Measurements from ENCODE around the gene NEXN.
A peak's percentile ranks its signal among the peaks of the same experiment; 100 is the strongest.

Gene NEXN

DNA sequence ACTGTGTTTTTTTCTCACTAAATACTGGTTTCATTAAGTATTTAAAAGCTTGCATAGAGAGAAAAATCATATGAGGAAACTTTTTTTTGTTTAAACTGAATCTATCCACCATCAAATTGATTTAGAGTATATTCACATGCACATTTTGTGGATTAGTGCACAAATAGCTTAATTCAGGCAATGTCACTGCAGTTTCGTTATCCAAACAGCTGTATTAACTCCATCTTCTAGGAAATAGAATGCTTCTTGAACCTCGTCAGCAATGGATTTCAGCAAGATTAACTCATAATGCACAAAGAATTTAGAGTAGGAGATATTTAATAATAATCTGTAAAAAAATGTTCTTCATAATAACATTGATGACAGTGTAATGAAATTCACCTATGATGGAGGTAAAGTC is 37.5 kb downstream of the NEXN start:
- Histone ChIP-seq H3K9me3 (replicated peaks in 1 of 11) (no peaks in the 10 kb centered on the region), H3K4me3 (peak overlapping the region in 5 of 10 experiments; percentile 40 to 64 (median 55); a peak in 7 of 20 replicates), H3K9ac (no peak overlapping the region; a peak in 2 of 22 replicates), H3K4me1 (peaks cover 0 to 31% (median 6%) of the 10 kb centered on the region in 10 experiments; a peak in 14 of 20 replicates), H3K4me2 (peak overlapping the region in 9 of 11 experiments; percentile 59 to 86 (median 70); a peak in 12 of 22 replicates), H3K27ac (peak overlapping the region in 3 of 11 experiments; percentile 67 to 73 (median 69); a peak in 4 of 22 replicates), H4K20me1 (no peaks in the 10 kb centered on the region), H3K36me3 (no peaks in the 10 kb centered on the region), H3K27me3 (no peaks in the 10 kb centered on the region)
- no peak for TF ChIP-seq Cebpa-rat (IDR thresholded peaks at IDR 0.05)

DNA sequence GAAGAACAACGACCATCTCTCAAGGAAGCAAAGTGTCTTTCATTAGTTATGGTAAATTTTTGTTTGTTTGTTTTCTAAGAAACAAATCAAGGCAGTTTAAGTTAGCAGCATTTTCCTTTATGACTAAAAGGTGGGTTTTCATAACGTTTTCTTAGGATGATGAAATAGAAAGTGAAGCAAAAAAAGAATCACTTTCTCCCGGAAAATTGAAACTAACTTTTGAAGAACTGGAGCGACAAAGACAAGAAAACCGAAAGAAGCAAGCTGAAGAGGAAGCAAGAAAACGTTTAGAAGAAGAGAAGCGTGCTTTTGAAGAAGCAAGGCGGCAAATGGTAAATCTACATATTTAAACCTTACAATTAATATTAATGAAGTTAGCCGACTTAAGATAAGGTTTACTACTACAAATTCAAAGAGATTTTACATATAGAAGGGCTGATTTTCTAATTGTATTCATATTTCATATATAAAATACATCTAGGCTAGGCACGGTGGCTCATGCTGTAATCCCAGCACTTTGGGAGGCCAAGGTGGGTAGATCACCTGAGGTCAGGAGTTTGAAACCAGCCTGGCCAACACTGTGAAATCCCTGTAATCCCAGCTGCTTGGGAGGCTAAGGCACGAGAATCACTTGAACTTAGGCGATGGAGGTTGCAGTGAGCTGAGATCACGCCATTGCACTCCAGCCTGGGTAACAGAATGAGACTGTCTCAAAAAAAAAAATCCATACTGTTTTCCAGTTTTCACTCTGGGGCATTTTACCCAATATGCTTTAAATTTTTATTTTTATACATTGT is 38.3 kb downstream of the NEXN start:
- TF ChIP-seq Cebpa-rat (IDR thresholded peaks at IDR 0.05) = no peak
- H4K20me1 ChIP-seq = no peaks in the 10 kb centered on the region
- peak overlapping the region in 9 of 11 experiments; percentile 48 to 74 (median 70); a peak in 17 of 22 replicates for H3K27ac ChIP-seq
- no peaks in the 10 kb centered on the region for H3K9me3 ChIP-seq (replicated peaks in 1 of 11)
- H3K4me2 ChIP-seq = peak overlapping the region; percentile 59 to 86 (median 70)
- no peaks in the 10 kb centered on the region for H3K27me3 ChIP-seq
- H3K4me3 ChIP-seq = peak overlapping the region; percentile 40 to 64 (median 52)
- H3K36me3 ChIP-seq = no peaks in the 10 kb centered on the region
- H3K9ac ChIP-seq = peak overlapping the region; percentile 49 to 77 (median 67); a peak in 20 of 22 replicates
- H3K4me1 ChIP-seq = peaks cover 0 to 28% (median 6%) of the 10 kb centered on the region in 10 experiments; a peak in 13 of 20 replicates

DNA sequence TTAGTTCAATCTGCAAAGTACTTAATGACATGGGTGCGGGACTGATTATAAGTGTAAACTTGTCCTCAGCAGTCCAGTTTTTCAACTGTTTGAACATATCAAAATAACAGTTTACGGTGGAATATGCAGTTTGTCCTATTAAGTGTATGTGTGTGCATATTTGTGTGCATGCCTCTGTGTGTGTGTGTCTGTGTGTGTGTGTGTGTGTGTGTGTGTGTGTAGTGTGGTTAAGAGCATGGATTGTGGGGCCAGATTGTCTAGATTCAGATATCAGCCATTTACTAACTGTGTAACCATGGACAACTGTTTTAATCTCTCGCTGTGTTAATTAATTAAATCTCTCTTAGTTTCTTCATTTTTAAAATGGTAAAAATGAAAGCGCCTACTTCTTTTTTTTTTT is 39.0 kb downstream of the NEXN start:
- peaks cover 0 to 28% (median 6%) of the 10 kb centered on the region in 10 experiments; a peak in 13 of 20 replicates for H3K4me1 ChIP-seq
- no peaks in the 10 kb centered on the region for H4K20me1 ChIP-seq
- peak overlapping the region in 7 of 11 experiments; percentile 67 to 74 (median 70); a peak in 8 of 22 replicates for H3K27ac ChIP-seq
- peak overlapping the region in 6 of 11 experiments; percentile 49 to 77 (median 73); a peak in 11 of 22 replicates for H3K9ac ChIP-seq
- H3K4me2 ChIP-seq = peak overlapping the region; percentile 59 to 86 (median 70); a peak in 20 of 22 replicates
- H3K36me3 ChIP-seq = no peaks in the 10 kb centered on the region
- TF ChIP-seq Cebpa-rat (IDR thresholded peaks at IDR 0.05) = no peak
- H3K4me3 ChIP-seq = peak overlapping the region in 8 of 10 experiments; percentile 49 to 64 (median 54); a peak in 16 of 20 replicates
- H3K9me3 ChIP-seq (replicated peaks in 1 of 11) = no peaks in the 10 kb centered on the region
- H3K27me3 ChIP-seq = no peaks in the 10 kb centered on the region

DNA sequence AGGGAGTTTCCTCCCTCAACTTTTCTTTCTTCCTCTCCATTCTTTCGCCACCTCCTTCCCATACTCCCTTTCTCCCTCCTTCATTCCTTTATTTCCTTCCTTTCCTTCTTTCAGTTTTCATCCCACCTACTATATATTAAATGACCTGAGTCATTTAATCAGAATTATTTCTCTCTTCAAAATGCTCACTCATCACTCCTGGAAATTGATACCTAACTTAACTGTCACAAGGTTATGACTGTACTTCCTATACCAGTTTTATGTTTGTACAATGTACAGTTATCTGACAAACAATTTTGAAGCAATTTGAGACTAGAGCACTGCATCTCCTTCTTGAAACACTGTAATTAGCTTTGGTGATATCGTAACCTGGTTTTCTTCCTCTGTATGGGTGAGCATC is 41.4 kb downstream of the NEXN start:
- H4K20me1 ChIP-seq = no peaks in the 10 kb centered on the region
- H3K27ac ChIP-seq = no peak overlapping the region
- H3K9ac ChIP-seq = no peak overlapping the region
- no peaks in the 10 kb centered on the region for H3K27me3 ChIP-seq
- H3K4me2 ChIP-seq = 0 out of 22 replicates have a peak overlapping the region, but pooled peaks of 1 of the 11 experiments have one; percentile 14
- TF ChIP-seq Cebpa-rat (IDR thresholded peaks at IDR 0.05) = no peak
- no peaks in the 10 kb centered on the region for H3K9me3 ChIP-seq (replicated peaks in 1 of 11)
- no peak overlapping the region for H3K4me3 ChIP-seq
- peaks cover 0 to 28% (median 6%) of the 10 kb centered on the region in 10 experiments; a peak in 13 of 20 replicates for H3K4me1 ChIP-seq
- no peaks in the 10 kb centered on the region for H3K36me3 ChIP-seq

DNA sequence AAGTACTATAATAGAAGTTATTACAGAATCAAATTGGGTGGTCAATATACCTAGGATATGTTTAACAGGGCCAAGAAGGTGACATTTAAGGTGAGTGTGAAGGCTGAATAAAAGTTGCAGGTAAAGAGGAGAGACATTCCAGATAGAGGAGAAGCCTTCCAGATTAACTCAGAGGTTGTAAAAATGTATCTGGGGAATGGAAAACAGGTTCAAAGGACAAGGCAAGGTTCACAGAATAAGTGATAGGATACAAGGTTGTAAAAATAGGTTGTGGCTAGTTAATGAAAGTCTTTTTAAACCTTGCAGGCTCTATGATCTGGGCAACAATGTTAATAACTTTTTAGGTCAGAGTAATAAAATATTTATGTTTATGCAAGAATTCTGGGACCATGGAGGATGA is 50.2 kb downstream of the NEXN start:
- H3K36me3 ChIP-seq = peaks cover 20 to 36% (median 30%) of the 10 kb centered on the region in 11 experiments; a peak in 21 of 22 replicates
- no peak overlapping the region for H3K4me2 ChIP-seq
- no peak for TF ChIP-seq Cebpa-rat (IDR thresholded peaks at IDR 0.05)
- H4K20me1 ChIP-seq = peaks cover 0 to 16% (median 0%) of the 10 kb centered on the region in 11 experiments; a peak in 4 of 22 replicates
- no peaks in the 10 kb centered on the region for H3K27me3 ChIP-seq
- no peaks in the 10 kb centered on the region for H3K9me3 ChIP-seq (replicated peaks in 1 of 11)
- no peak overlapping the region for H3K27ac ChIP-seq
- H3K4me1 ChIP-seq = no peaks in the 10 kb centered on the region
- H3K9ac ChIP-seq = no peak overlapping the region
- H3K4me3 ChIP-seq = no peak overlapping the region

DNA sequence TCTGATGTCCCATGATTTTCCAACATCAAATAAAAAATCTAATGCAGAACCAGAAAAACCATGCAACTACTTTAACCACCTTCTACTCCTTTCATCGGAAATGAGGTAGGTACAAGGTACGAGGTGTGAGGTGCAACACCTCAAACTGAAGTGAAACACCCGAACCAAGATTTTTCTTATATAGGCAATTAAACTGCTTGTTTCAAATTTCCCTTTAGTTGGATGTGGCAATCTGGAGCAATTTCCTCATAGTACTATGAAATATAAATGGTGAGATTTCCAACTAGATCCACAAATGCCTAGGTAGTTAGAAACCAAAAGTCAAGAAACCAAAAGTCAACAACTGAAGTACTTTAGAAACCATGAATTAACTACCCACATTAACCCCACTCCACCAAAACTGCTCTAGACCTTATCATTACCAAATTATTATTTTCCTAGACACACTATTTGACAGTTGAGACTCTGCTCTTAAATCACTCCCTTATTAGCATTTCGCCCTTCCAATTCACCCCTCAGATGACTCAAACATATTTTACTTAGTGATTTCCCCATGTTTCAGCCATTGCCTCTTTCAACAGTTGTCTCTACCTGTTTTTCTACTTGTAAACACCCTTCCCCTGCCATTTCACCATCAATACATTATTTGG is 52.6 kb downstream of the NEXN start:
- no peak overlapping the region for H3K4me2 ChIP-seq
- H3K27me3 ChIP-seq = no peaks in the 10 kb centered on the region
- H3K4me3 ChIP-seq = no peak overlapping the region
- H3K9ac ChIP-seq = no peak overlapping the region
- H3K4me1 ChIP-seq = no peaks in the 10 kb centered on the region
- H3K9me3 ChIP-seq (replicated peaks in 1 of 11) = no peaks in the 10 kb centered on the region
- no peak overlapping the region for H3K27ac ChIP-seq
- H4K20me1 ChIP-seq = peaks cover 0 to 32% (median 6%) of the 10 kb centered on the region in 11 experiments; a peak in 7 of 22 replicates
- H3K36me3 ChIP-seq = peaks cover 44 to 59% (median 50%) of the 10 kb centered on the region in 11 experiments; a peak in 21 of 22 replicates
- TF ChIP-seq Cebpa-rat (IDR thresholded peaks at IDR 0.05) = no peak

DNA sequence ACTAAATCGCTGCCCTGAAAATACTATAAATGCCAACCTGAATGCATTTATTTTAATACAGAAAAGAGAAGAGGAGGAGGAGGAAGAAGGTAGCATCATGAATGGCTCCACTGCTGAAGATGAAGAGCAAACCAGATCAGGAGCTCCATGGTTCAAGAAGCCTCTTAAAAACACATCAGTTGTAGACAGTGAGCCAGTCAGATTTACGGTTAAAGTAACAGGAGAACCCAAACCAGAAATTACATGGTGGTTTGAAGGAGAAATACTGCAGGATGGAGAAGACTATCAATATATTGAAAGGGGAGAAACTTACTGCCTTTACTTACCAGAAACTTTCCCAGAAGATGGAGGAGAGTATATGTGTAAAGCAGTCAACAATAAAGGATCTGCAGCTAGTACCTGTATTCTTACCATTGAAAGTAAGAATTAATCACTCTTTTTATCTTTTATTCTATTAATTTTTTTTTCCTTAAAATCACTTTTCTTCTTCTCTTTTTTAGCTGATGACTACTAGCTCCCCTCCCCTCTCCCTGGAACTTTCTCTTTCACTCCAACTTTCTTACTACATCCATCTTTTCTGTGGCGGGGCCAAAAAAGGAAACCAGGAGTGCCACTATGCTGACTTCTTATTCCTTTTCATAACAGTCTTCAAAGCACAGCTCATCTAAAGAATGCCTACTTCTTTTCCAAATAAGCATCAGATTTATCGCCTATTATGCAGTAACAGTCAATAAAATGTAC is 54.1 kb downstream of the NEXN start:
- no peak overlapping the region for H3K4me3 ChIP-seq
- no peaks in the 10 kb centered on the region for H3K9me3 ChIP-seq (replicated peaks in 1 of 11)
- no peaks in the 10 kb centered on the region for H3K4me1 ChIP-seq
- H3K27me3 ChIP-seq = no peaks in the 10 kb centered on the region
- H4K20me1 ChIP-seq = peaks cover 6 to 47% (median 19%) of the 10 kb centered on the region in 11 experiments; a peak in 17 of 22 replicates
- no peak overlapping the region for H3K4me2 ChIP-seq
- no peak overlapping the region for H3K9ac ChIP-seq
- TF ChIP-seq Cebpa-rat (IDR thresholded peaks at IDR 0.05) = no peak
- H3K36me3 ChIP-seq = peaks cover 60 to 75% (median 65%) of the 10 kb centered on the region in 11 experiments
- H3K27ac ChIP-seq = no peak overlapping the region

DNA sequence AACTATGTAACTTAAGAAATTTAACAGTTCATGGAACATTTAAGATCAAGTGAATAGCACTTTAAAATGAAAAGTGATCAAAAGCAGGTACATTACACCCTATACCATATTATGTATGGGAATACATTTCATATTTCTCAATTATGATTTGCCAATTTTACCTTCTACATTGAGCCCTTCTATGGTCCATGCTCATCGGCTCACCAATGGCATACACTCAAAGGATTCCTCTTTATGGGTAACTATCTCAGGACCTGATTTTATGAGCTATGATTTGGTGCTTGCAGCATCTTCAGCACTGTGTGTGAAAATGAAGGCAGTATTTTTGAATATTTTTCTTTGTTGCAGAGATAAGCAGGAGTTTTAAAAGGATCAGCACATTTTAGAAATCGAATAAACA is 56.9 kb downstream of the NEXN start:
- Histone ChIP-seq H3K9ac (no peak overlapping the region), H3K9me3 (replicated peaks in 1 of 11) (no peaks in the 10 kb centered on the region), H3K36me3 (peaks cover 85 to 100% (median 93%) of the 10 kb centered on the region in 11 experiments), H3K27ac (no peak overlapping the region), H4K20me1 (peaks cover 22 to 75% (median 45%) of the 10 kb centered on the region in 11 experiments; a peak in 21 of 22 replicates), H3K4me2 (no peak overlapping the region), H3K4me3 (no peak overlapping the region), H3K27me3 (no peaks in the 10 kb centered on the region), H3K4me1 (peaks cover 4 to 20% (median 11%) of the 10 kb centered on the region in 10 experiments)
- no peak for TF ChIP-seq Cebpa-rat (IDR thresholded peaks at IDR 0.05)
